Muscle layer of colon (tissue), 2 donors: ENCODE measurements around the gene ANKS4B.
"Not testable (repeated sequence)": the region's sequence is repeated elsewhere in the genome, so short reads cannot be mapped to it uniquely, and the experiment has no call there.

ENCODE experiments used
- H3K27ac ChIP-seq: one replicate; pipeline ENCODE4 v1.7.0; 2013; ENCODE audit warnings: low read depth, mild to moderate bottlenecking, low read length, moderate library complexity
- H3K27me3 ChIP-seq, 2 donors: one replicate each; pipeline ENCODE4 v1.7.0; 2013; ENCODE audit warnings: low read length in 2 of 2, mild to moderate bottlenecking in 2 of 2; ENCODE audit not compliant: insufficient read depth in 2 of 2, control insufficient read depth in 1 of 2
- H3K36me3 ChIP-seq: one replicate; pipeline ENCODE4 v1.7.0; 2013; ENCODE audit warnings: mild to moderate bottlenecking, low read length; ENCODE audit not compliant: insufficient read depth
- H3K4me1 ChIP-seq: one replicate; pipeline ENCODE4 v1.7.0; 2013; ENCODE audit warnings: mild to moderate bottlenecking, low read length; ENCODE audit not compliant: insufficient read depth
- H3K4me3 ChIP-seq, 2 donors: one replicate each; pipeline ENCODE4 v1.7.0; 2013; ENCODE audit warnings: low read length in 2 of 2, low read depth in 1 of 2, mild to moderate bottlenecking in 1 of 2, moderate library complexity in 1 of 2
- H3K9ac ChIP-seq: one replicate; pipeline ENCODE4 v1.7.0; 2013; ENCODE audit warnings: low read length
- H3K9me3 ChIP-seq: one replicate; pipeline ENCODE4 v1.7.0; 2013; ENCODE audit warnings: mild to moderate bottlenecking, low read length
- donor health status: abdominal sarcoma.
- donor health status: Adenocarcinoma of cecum.

Gene ANKS4B

GRCh38 chr16:21233521-21234150, at the start of gene ANKS4B:
TSS of gene ANKS4B (plus strand) at chr16:21233699. CDS start at chr16:21233738, 39 bp downstream.
- H3K9ac ChIP-seq = no peak within 1 kb of the TSS
- H3K27me3 ChIP-seq = no peaks in the 10 kb centered on the region
- no peaks in the 10 kb centered on the region for H3K4me1 ChIP-seq
- H3K27ac ChIP-seq = no peak within 1 kb of the TSS
- H3K4me3 ChIP-seq = no peak within 1 kb of the TSS
- H3K9me3 ChIP-seq = no peaks in the 10 kb centered on the region
- H3K36me3 ChIP-seq = no peaks in the 10 kb centered on the region

GRCh38 chr16:21183995-21184394, 49.5 kb upstream of the ANKS4B start:
- Histone ChIP-seq H3K9ac (no peak overlapping the region), H3K4me1 (no peaks in the 10 kb centered on the region), H3K9me3 (no peaks in the 10 kb centered on the region), H3K36me3 (peaks cover 32% of the 10 kb centered on the region), H3K27me3 (no peaks in the 10 kb centered on the region), H3K4me3 (no peak overlapping the region), H3K27ac (no peak overlapping the region)

DNA sequence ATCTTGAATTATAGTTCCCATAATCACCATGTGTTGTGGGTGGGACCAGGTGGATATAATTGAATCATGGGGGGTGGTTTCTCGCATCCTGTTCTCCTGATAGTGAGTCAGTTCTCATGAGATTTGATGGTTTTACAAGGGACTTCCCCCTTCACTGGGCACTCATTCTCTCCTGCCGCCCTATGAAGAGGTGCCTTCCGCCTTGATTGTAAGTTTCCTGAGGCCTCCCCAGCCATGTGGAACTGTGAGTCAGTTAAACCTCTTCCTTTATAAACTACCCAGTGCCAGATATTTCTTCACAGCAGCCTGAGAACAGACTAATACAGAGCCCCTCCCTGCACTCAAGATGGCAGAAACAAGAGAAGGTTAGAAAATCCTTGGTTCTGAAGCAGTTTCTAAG, 48.7 kb upstream of the ANKS4B start:
- no peaks in the 10 kb centered on the region for H3K4me1 ChIP-seq
- H3K9me3 ChIP-seq = no peaks in the 10 kb centered on the region
- no peaks in the 10 kb centered on the region for H3K27me3 ChIP-seq
- no peak overlapping the region for H3K4me3 ChIP-seq
- H3K9ac ChIP-seq = no peak overlapping the region
- H3K27ac ChIP-seq = no peak overlapping the region
- peaks cover 23% of the 10 kb centered on the region for H3K36me3 ChIP-seq

GRCh38 chr16:21185659-21186325, 47.7 kb upstream of the ANKS4B start:
- H3K9ac ChIP-seq = no peak overlapping the region
- H3K36me3 ChIP-seq = peaks cover 14% of the 10 kb centered on the region
- H3K9me3 ChIP-seq = no peaks in the 10 kb centered on the region
- no peak overlapping the region for H3K4me3 ChIP-seq
- H3K4me1 ChIP-seq = no peaks in the 10 kb centered on the region
- no peaks in the 10 kb centered on the region for H3K27me3 ChIP-seq
- no peak overlapping the region for H3K27ac ChIP-seq

- no peaks in the 10 kb centered on the region for H3K9me3 ChIP-seq
- H3K4me1 ChIP-seq = no peaks in the 10 kb centered on the region
- no peak overlapping the region for H3K4me3 ChIP-seq
- no peak overlapping the region for H3K27ac ChIP-seq
- H3K27me3 ChIP-seq = no peaks in the 10 kb centered on the region
- no peak overlapping the region for H3K9ac ChIP-seq
- H3K36me3 ChIP-seq = peaks cover 9% of the 10 kb centered on the region
These were observed 47.2 kb upstream of the ANKS4B start for GRCh38 chr16:21186326-21186691.

- Histone ChIP-seq H3K9me3 (no peaks in the 10 kb centered on the region), H3K27me3 (no peaks in the 10 kb centered on the region), H3K9ac (no peak overlapping the region), H3K27ac (no peak overlapping the region), H3K4me1 (no peaks in the 10 kb centered on the region), H3K36me3 (no peaks in the 10 kb centered on the region), H3K4me3 (no peak overlapping the region)
These were observed 44.2 kb upstream of the ANKS4B start for GRCh38 chr16:21189311-21189710.

GRCh38 chr16:21190013-21190412, 43.5 kb upstream of the ANKS4B start:
- Histone ChIP-seq H3K9ac (no peak overlapping the region), H3K27me3 (no peaks in the 10 kb centered on the region), H3K4me3 (no peak overlapping the region), H3K36me3 (no peaks in the 10 kb centered on the region), H3K4me1 (no peaks in the 10 kb centered on the region), H3K27ac (no peak overlapping the region), H3K9me3 (no peaks in the 10 kb centered on the region)

GRCh38 chr16:21190599-21190998, 42.9 kb upstream of the ANKS4B start:
- Histone ChIP-seq H3K4me3 (no peak overlapping the region), H3K9me3 (no peaks in the 10 kb centered on the region), H3K36me3 (no peaks in the 10 kb centered on the region), H3K9ac (no peak overlapping the region), H3K27ac (no peak overlapping the region), H3K27me3 (no peaks in the 10 kb centered on the region), H3K4me1 (no peaks in the 10 kb centered on the region)

DNA sequence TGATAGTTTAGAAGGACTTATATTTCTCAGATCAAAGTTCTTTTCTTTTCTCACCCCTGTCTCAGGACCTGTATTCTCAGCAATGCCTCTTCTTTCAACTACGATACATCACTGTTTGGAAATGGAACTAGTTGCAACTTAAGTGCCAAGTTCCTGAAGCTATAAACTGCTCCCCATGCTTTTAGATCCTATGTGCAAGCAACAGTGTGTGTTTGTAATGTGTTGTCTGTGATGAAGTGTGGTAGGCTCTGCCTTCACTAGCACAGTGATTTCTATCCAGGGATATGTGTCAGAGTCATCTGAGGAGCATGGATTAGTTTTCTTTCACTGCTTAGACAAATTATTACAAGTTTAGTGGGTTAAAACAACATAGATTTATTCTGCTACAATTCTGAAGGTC, 40.5 kb upstream of the ANKS4B start:
- H3K27me3 ChIP-seq = no peaks in the 10 kb centered on the region
- no peak overlapping the region for H3K9ac ChIP-seq
- no peak overlapping the region for H3K27ac ChIP-seq
- H3K4me3 ChIP-seq = no peak overlapping the region
- H3K36me3 ChIP-seq = no peaks in the 10 kb centered on the region
- H3K9me3 ChIP-seq = no peaks in the 10 kb centered on the region
- H3K4me1 ChIP-seq = no peaks in the 10 kb centered on the region

GRCh38 chr16:21194771-21195301, 38.7 kb upstream of the ANKS4B start:
- no peak overlapping the region for H3K27ac ChIP-seq

GRCh38 chr16:21195330-21195729, 38.2 kb upstream of the ANKS4B start:
- H3K9ac ChIP-seq, H3K27me3 ChIP-seq, H3K9me3 ChIP-seq, H3K4me1 ChIP-seq, H3K36me3 ChIP-seq, H3K27ac ChIP-seq, H3K4me3 ChIP-seq: not testable (repeated sequence)

More at GRCh38 chr16:21194771-21195301, 38.7 kb upstream of the ANKS4B start:
- Histone ChIP-seq H3K9ac (no peak overlapping the region), H3K4me3 (no peak overlapping the region), H3K27me3 (no peaks in the 10 kb centered on the region), H3K36me3 (no peaks in the 10 kb centered on the region), H3K4me1 (no peaks in the 10 kb centered on the region), H3K9me3 (no peaks in the 10 kb centered on the region)

- no peaks in the 10 kb centered on the region for H3K27me3 ChIP-seq
- no peak overlapping the region for H3K27ac ChIP-seq
- no peak overlapping the region for H3K9ac ChIP-seq
- H3K4me1 ChIP-seq = no peaks in the 10 kb centered on the region
- no peaks in the 10 kb centered on the region for H3K36me3 ChIP-seq
- no peak overlapping the region for H3K4me3 ChIP-seq
- no peaks in the 10 kb centered on the region for H3K9me3 ChIP-seq
These were observed 36.4 kb upstream of the ANKS4B start for GRCh38 chr16:21197112-21197511.
